ENCODE data around the gene COL8A1.
"Not testable (repeated sequence)": the region's sequence is repeated elsewhere in the genome, so short reads cannot be mapped to it uniquely, and the experiment has no call there.

Gene COL8A1

GRCh38 chr3:99638167-99638948 is at the start of gene COL8A1:
COL8A1 (plus strand) TSS chr3:99638594; CDS start chr3:99790683, 152,089 bp downstream.
- no peak for TF ChIP-seq CTCF (IDR thresholded peaks at IDR 0.05; ENCODE audit: low read depth, low read length)
- peak within 1 kb of the TSS; percentile 89 for H3K4me3 ChIP-seq (ENCODE audit: low read depth, low read length)

GRCh38 chr3:99589168-99589567 is 49.2 kb upstream of the COL8A1 start:
- not testable (repeated sequence) for H3K4me3 ChIP-seq (ENCODE audit: low read depth, low read length)

GRCh38 chr3:99599894-99600293 is 38.5 kb upstream of the COL8A1 start:
- no peak for TF ChIP-seq CTCF (IDR thresholded peaks at IDR 0.05; ENCODE audit: low read depth, low read length)

GRCh38 chr3:99601515-99601914 is 36.9 kb upstream of the COL8A1 start:
- TF ChIP-seq CTCF (IDR thresholded peaks at IDR 0.05; ENCODE audit: low read depth, low read length), result no peak

More at GRCh38 chr3:99599894-99600293, 38.5 kb upstream of the COL8A1 start:
- H3K4me3 ChIP-seq (ENCODE audit: low read depth, low read length), result no peak overlapping the region

GRCh38 chr3:99602183-99602582 is 36.2 kb upstream of the COL8A1 start:
- no peak for TF ChIP-seq CTCF (IDR thresholded peaks at IDR 0.05; ENCODE audit: low read depth, low read length)
- no peak overlapping the region for H3K4me3 ChIP-seq (ENCODE audit: low read depth, low read length)

More at GRCh38 chr3:99601515-99601914, 36.9 kb upstream of the COL8A1 start:
- no peak overlapping the region for H3K4me3 ChIP-seq (ENCODE audit: low read depth, low read length)

GRCh38 chr3:99607151-99607550 is 31.2 kb upstream of the COL8A1 start:
- TF ChIP-seq CTCF (IDR thresholded peaks at IDR 0.05; ENCODE audit: low read depth, low read length), result no peak

GRCh38 chr3:99614768-99615167 is 23.6 kb upstream of the COL8A1 start:
- TF ChIP-seq CTCF (IDR thresholded peaks at IDR 0.05; ENCODE audit: low read depth, low read length), result no peak

More at GRCh38 chr3:99607151-99607550, 31.2 kb upstream of the COL8A1 start:
- no peak overlapping the region for H3K4me3 ChIP-seq (ENCODE audit: low read depth, low read length)

More at GRCh38 chr3:99614768-99615167, 23.6 kb upstream of the COL8A1 start:
- no peak overlapping the region for H3K4me3 ChIP-seq (ENCODE audit: low read depth, low read length)

Data from WI38 (cell line).